PC-3 (cell line): ENCODE measurements around the gene PIAS4. TPM values are rescaled to one million over a fixed set of nuclear protein-coding genes. Genes with fewer than 3 reads are reported as not detected.
"Not testable (repeated sequence)": the region's sequence is repeated elsewhere in the genome, so short reads cannot be mapped to it uniquely, and the experiment has no call there.

ENCODE experiments used
- ATAC-seq: fragments of 200-7000 bp; cut with Tn5 transposase; 2 replicates; pipeline ENCODE4 v1.9.1; 2020; ENCODE audit warnings: mild to moderate bottlenecking, moderate library complexity
- BruUV-seq: library from RNA; stranded (reverse); fragments of 400-500 nt; replicated peaks from 2 replicates; lab custom pipeline; 2021; lab: Mats Ljungman, UMichigan
- CTCF ChIA-PET: fragments of 300-600 bp; sonication (Branson Sonifier 250); formaldehyde crosslinking; loops from one replicate; lab custom pipeline; 2022; ENCODE audit warnings: antibody characterized with exemption; lab: Charles Lee
- POLR2A ChIA-PET: fragments of 300-600 bp; sonication (Branson Sonifier 250); formaldehyde crosslinking; loops from one replicate; lab custom pipeline; 2022; ENCODE audit warnings: antibody characterized with exemption; ENCODE audit not compliant: unreplicated experiment; lab: Charles Lee
- DNase-seq: peaks from one replicate; pipeline ENCODE4 v3.0.0-alpha.2; 2015
- H2AFZ ChIP-seq: fragments of 300-600 bp; sonication (generic); 2 replicates; pipeline ENCODE4 v1.6.0; 2016; ENCODE audit warnings: antibody characterized with exemption, low read length
- H3F3A ChIP-seq: fragments of 300-600 bp; sonication (generic); one replicate; pipeline ENCODE4 v1.6.0; 2017; ENCODE audit warnings: antibody characterized with exemption, low read length, control low read depth, mild to moderate bottlenecking; ENCODE audit not compliant: unreplicated experiment
- H3K27ac ChIP-seq: fragments of 300-600 bp; sonication (generic); 2 replicates; pipeline ENCODE4 v1.5.1; 2016; ENCODE audit warnings: mild to moderate bottlenecking, low read length
- H3K27me3 ChIP-seq: fragments of 300-600 bp; sonication (generic); 2 replicates; pipeline ENCODE4 v1.6.1; 2016; ENCODE audit warnings: low read length, mixed read lengths
- H3K36me3 ChIP-seq: fragments of 300-600 bp; sonication (generic); 2 replicates; pipeline ENCODE4 v1.6.1; 2016; ENCODE audit warnings: low read depth, mixed run types, low read length, mixed read lengths
- H3K4me1 ChIP-seq: fragments of 300-600 bp; sonication (generic); 2 replicates; pipeline ENCODE4 v1.5.1; 2016; ENCODE audit warnings: low read length; ENCODE audit not compliant: insufficient read depth
- H3K4me2 ChIP-seq: fragments of 300-600 bp; sonication (generic); 2 replicates; pipeline ENCODE4 v1.6.0; 2016; ENCODE audit warnings: low read length
- H3K4me3 ChIP-seq: fragments of 300-600 bp; sonication (generic); 2 replicates; pipeline ENCODE4 v1.5.1; 2016; ENCODE audit warnings: mild to moderate bottlenecking, low read length, mixed read lengths
- H3K79me2 ChIP-seq: fragments of 300-600 bp; sonication (generic); 2 replicates; pipeline ENCODE4 v1.6.1; 2017; ENCODE audit warnings: low read length, mixed read lengths
- H3K9ac ChIP-seq: fragments of 300-600 bp; sonication (generic); 2 replicates; pipeline ENCODE4 v1.6.0; 2016; ENCODE audit warnings: mild to moderate bottlenecking, low read length
- H3K9me2 ChIP-seq: fragments of 300-600 bp; sonication (generic); replicated peaks from 2 replicates; pipeline ENCODE4 v1.6.1; 2016; ENCODE audit warnings: mixed run types, low read length, mixed read lengths
- H3K9me3 ChIP-seq: fragments of 300-600 bp; sonication (generic); 2 replicates; pipeline ENCODE4 v1.6.1; 2016; ENCODE audit warnings: low read length, mixed read lengths
- H4K20me1 ChIP-seq: fragments of 300-600 bp; sonication (generic); 2 replicates; pipeline ENCODE4 v1.6.1; 2016; ENCODE audit warnings: low read length, mixed read lengths
- CTCF ChIP-seq: fragments of 300-600 bp; sonication (generic); conservative IDR thresholded peaks from 2 replicates; pipeline ENCODE4 v1.5.1; 2017; ENCODE audit warnings: antibody characterized with exemption, low read depth, mild to moderate bottlenecking, low read length
- EZH2 ChIP-seq: fragments of 300-600 bp; sonication (generic); IDR thresholded peaks from one replicate; pipeline ENCODE4 v1.6.1; 2017; ENCODE audit warnings: antibody characterized with exemption, mild to moderate bottlenecking, low read length; ENCODE audit not compliant: unreplicated experiment
- EZH2phosphoT487 ChIP-seq: fragments of 300-600 bp; sonication (generic); IDR thresholded peaks from 2 replicates; pipeline ENCODE4 v1.6.1; 2018; ENCODE audit warnings: mild to moderate bottlenecking, antibody characterized with exemption, low read length, borderline replicate concordance
- intact Hi-C: fragments of 100-400 bp; cut with micrococcal nuclease; formaldehyde crosslinking; loops from 2 replicates; pipeline ENCODE4 v1.9.0; 2023
- total RNA-seq: library from RNA; depleted of rRNA; stranded (reverse); fragments of >200 nt; gene quantifications from 2 replicates; pipeline ENCODE4 v1.2.3, GENCODE V29; 2014

The PIAS4 gene
- total RNA-seq, 1 experiment from 2014 or later: 21.0 TPM

- no peaks in the 10 kb centered on the region for H4K20me1 ChIP-seq
- H3K36me3 ChIP-seq: no peaks in the 10 kb centered on the region
- H3K9me2 ChIP-seq: no peaks in the 10 kb centered on the region
- no peak overlapping the region for H3K9ac ChIP-seq
- CTCF ChIA-PET: no interaction called here
- intact Hi-C loops: no loop called here
- no peak overlapping the region for H3K4me2 ChIP-seq
- H3K4me1 ChIP-seq: 0 out of 2 replicates have a peak, but pooled peaks cover 8% of the 10 kb centered on the region
- no peaks in the 10 kb centered on the region for H3K27me3 ChIP-seq
- peak overlapping the region; percentile 76 for H2AFZ ChIP-seq
- no peaks in the 10 kb centered on the region for H3K9me3 ChIP-seq
- POLR2A ChIA-PET: no interaction called here
- DNase-seq (no peak), ATAC-seq (no peak)
- TF ChIP-seq EZH2 (no peak), CTCF (no peak), EZH2phosphoT487 (no peak)
- H3K79me2 ChIP-seq: no peaks in the 10 kb centered on the region
- no TSS peak for BruUV-seq
- H3K4me3 ChIP-seq: no peak overlapping the region
- H3F3A ChIP-seq: peaks cover 4% of the 10 kb centered on the region
- no peak overlapping the region for H3K27ac ChIP-seq
These were observed 16.8 kb upstream of the PIAS4 start for GRCh38 chr19:3990815-3991117.

- BruUV-seq: no TSS peak
- no peak overlapping the region for H3K4me2 ChIP-seq
- no peak overlapping the region for H2AFZ ChIP-seq
- H3K9ac ChIP-seq: no peak overlapping the region
- H3K79me2 ChIP-seq: no peaks in the 10 kb centered on the region
- no peaks in the 10 kb centered on the region for H3K36me3 ChIP-seq
- POLR2A ChIA-PET: no interaction called here
- TF ChIP-seq EZH2phosphoT487 (no peak), CTCF (no peak)
- no peak; the same call in 1 of the 2 replicates for ATAC-seq
- H3K9me3 ChIP-seq: no peaks in the 10 kb centered on the region
- no peaks in the 10 kb centered on the region for H4K20me1 ChIP-seq
- CTCF ChIA-PET: no interaction called here
- H3K4me1 ChIP-seq: no peaks in the 10 kb centered on the region
- H3K27me3 ChIP-seq: no peaks in the 10 kb centered on the region
- H3K9me2 ChIP-seq: no peaks in the 10 kb centered on the region
- no peak overlapping the region for H3K27ac ChIP-seq
- H3F3A ChIP-seq: no peaks in the 10 kb centered on the region
- intact Hi-C loops: no loop called here
- no peak for DNase-seq
- no peak overlapping the region for H3K4me3 ChIP-seq
These were observed 11.9 kb upstream of the PIAS4 start for GRCh38 chr19:3995607-3996006.

GRCh38 chr19:3998667-3999412 lies 8.7 kb upstream of the PIAS4 start:
- H3K9ac ChIP-seq, H3K27me3 ChIP-seq, CTCF ChIA-PET, BruUV-seq, H3K27ac ChIP-seq, H3K79me2 ChIP-seq, DNase-seq, H3K4me1 ChIP-seq, H4K20me1 ChIP-seq, H2AFZ ChIP-seq, intact Hi-C loops, POLR2A ChIA-PET, H3K4me2 ChIP-seq, H3K9me3 ChIP-seq, ATAC-seq, H3K9me2 ChIP-seq, H3K36me3 ChIP-seq, H3K4me3 ChIP-seq, H3F3A ChIP-seq: not testable (repeated sequence)

DNA sequence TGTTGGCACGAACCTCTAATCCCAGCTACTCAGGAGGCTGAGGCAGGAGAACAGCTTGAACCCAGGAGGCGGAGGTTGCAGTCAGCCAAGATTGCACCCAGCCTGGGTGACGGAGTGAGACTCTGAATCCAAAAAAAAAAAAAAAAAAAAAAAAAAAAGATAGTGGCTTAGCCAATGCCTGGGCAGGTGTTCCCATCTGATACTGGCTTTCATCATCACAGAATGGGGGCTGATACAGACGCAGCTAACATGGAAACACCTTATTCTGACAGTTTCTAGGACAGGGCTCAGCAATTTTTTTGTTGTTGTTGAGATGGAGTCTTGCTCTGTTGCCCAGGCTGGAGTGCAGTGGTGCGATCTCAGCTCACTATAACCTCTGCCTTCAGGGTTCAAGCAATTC lies 6.7 kb upstream of the PIAS4 start:
- BruUV-seq: not testable (repeated sequence)

GRCh38 chr19:4005436-4005835 lies 2.1 kb upstream of the PIAS4 start:
- DNase-seq, intact Hi-C loops, H3K4me1 ChIP-seq, H3K9ac ChIP-seq, H3K4me2 ChIP-seq, H4K20me1 ChIP-seq, H3K27ac ChIP-seq, H3F3A ChIP-seq, H3K9me3 ChIP-seq, H2AFZ ChIP-seq, H3K36me3 ChIP-seq, H3K4me3 ChIP-seq, ATAC-seq, H3K9me2 ChIP-seq, BruUV-seq, POLR2A ChIA-PET, H3K27me3 ChIP-seq, CTCF ChIA-PET: not testable (repeated sequence)
- H3K79me2 ChIP-seq: peaks cover 26% of the 10 kb centered on the region

More for the DNA sequence above, 6.7 kb upstream of the PIAS4 start:
- H3K4me1 ChIP-seq, H3K9me2 ChIP-seq, H3K27me3 ChIP-seq, ATAC-seq, H3K4me3 ChIP-seq, H3K9ac ChIP-seq, H3K36me3 ChIP-seq, H2AFZ ChIP-seq, H3K79me2 ChIP-seq, H3F3A ChIP-seq, POLR2A ChIA-PET, intact Hi-C loops, H3K27ac ChIP-seq, H3K9me3 ChIP-seq, H4K20me1 ChIP-seq, DNase-seq, H3K4me2 ChIP-seq, CTCF ChIA-PET: not testable (repeated sequence)
